OCI-LY1 (cell line): Measurements from ENCODE around the gene NKAIN4.

Experiments used
- H2AFZ ChIP-seq: fragments of 200-600 bp; sonication (generic), shearing (Covaris generic); 2 replicates; pipeline ENCODE4 v1.6.0; 2014; ENCODE audit warnings: antibody characterized with exemption, mild to moderate bottlenecking, low read length
- H3F3A ChIP-seq: fragments of 200-600 bp; sonication (generic), shearing (Covaris generic); 2 replicates; pipeline ENCODE4 v1.6.0; 2014; ENCODE audit warnings: mild to moderate bottlenecking, antibody characterized with exemption, low read length, moderate library complexity; ENCODE audit not compliant: insufficient read depth
- H3K27ac ChIP-seq: fragments of 200-600 bp; sonication (generic); 2 replicates; pipeline ENCODE4 v1.5.1; 2014; ENCODE audit warnings: low read length, mixed run types, mild to moderate bottlenecking, low read depth; ENCODE audit not compliant: poor library complexity, severe bottlenecking
- H3K27me3 ChIP-seq: fragments of 200-600 bp; sonication (generic); 2 replicates; pipeline ENCODE4 v1.6.0; 2014; ENCODE audit warnings: antibody characterized with exemption, mild to moderate bottlenecking, low read length, moderate library complexity; ENCODE audit not compliant: insufficient read depth
- H3K36me3 ChIP-seq: fragments of 200-600 bp; sonication (generic); 2 replicates; pipeline ENCODE4 v1.6.1; 2014; ENCODE audit warnings: mild to moderate bottlenecking, antibody characterized with exemption, low read length, moderate library complexity, mixed read lengths; ENCODE audit not compliant: insufficient read depth
- H3K4me1 ChIP-seq: fragments of 200-600 bp; sonication (generic); 2 replicates; pipeline ENCODE4 v1.5.1; 2014; ENCODE audit warnings: mild to moderate bottlenecking, low read length, moderate library complexity; ENCODE audit not compliant: insufficient read depth, severe bottlenecking
- H3K4me2 ChIP-seq: fragments of 200-600 bp; sonication (generic), shearing (Covaris generic); 2 replicates; pipeline ENCODE4 v1.6.1; 2014; ENCODE audit warnings: low read length
- H3K4me3 ChIP-seq: fragments of 200-600 bp; sonication (generic); 2 replicates; pipeline ENCODE4 v1.5.1; 2014; ENCODE audit warnings: low read length, low read depth, mild to moderate bottlenecking, mixed read lengths; ENCODE audit not compliant: poor library complexity, severe bottlenecking
- H3K79me2 ChIP-seq: fragments of 200-600 bp; shearing (Covaris generic); 2 replicates; pipeline ENCODE4 v1.6.1; 2016; ENCODE audit warnings: mixed run types, low read length, mixed read lengths; ENCODE audit not compliant: insufficient read depth
- H3K9ac ChIP-seq: fragments of 200-600 bp; sonication (generic), shearing (Covaris generic); 2 replicates; pipeline ENCODE4 v1.6.1; 2014; ENCODE audit warnings: mild to moderate bottlenecking, low read length, mixed read lengths
- H3K9me2 ChIP-seq: fragments of 200-600 bp; sonication (generic), shearing (Covaris generic); 2 replicates; pipeline ENCODE4 v1.6.1; 2014; ENCODE audit warnings: low read depth, mild to moderate bottlenecking, low read length, mixed read lengths
- H3K9me3 ChIP-seq: fragments of 200-600 bp; shearing (Covaris generic); 2 replicates; pipeline ENCODE4 v1.6.1; 2014; ENCODE audit warnings: low read length, mixed read lengths
- H4K20me1 ChIP-seq: fragments of 200-600 bp; sonication (generic), shearing (Covaris generic); 2 replicates; pipeline ENCODE4 v1.6.0; 2016; ENCODE audit warnings: mild to moderate bottlenecking, low read length; ENCODE audit not compliant: insufficient read depth
- EZH2 ChIP-seq: fragments of 200-600 bp; sonication (generic), shearing (Covaris generic); IDR thresholded peaks from 2 replicates; pipeline ENCODE4 v1.8.0; 2017; ENCODE audit warnings: borderline replicate concordance, mixed run types, mild to moderate bottlenecking, antibody characterized with exemption, low read length, moderate library complexity, mixed read lengths
- TF ChIP-seq, protein P1 (sequence below): fragments of 200-600 bp; sonication (generic), shearing (Covaris generic); IDR thresholded peaks from 2 replicates; pipeline ENCODE4 v1.5.1; 2017; ENCODE audit warnings: mild to moderate bottlenecking, antibody characterized with exemption, low read length, moderate library complexity, mixed read lengths

Gene NKAIN4

DNA sequence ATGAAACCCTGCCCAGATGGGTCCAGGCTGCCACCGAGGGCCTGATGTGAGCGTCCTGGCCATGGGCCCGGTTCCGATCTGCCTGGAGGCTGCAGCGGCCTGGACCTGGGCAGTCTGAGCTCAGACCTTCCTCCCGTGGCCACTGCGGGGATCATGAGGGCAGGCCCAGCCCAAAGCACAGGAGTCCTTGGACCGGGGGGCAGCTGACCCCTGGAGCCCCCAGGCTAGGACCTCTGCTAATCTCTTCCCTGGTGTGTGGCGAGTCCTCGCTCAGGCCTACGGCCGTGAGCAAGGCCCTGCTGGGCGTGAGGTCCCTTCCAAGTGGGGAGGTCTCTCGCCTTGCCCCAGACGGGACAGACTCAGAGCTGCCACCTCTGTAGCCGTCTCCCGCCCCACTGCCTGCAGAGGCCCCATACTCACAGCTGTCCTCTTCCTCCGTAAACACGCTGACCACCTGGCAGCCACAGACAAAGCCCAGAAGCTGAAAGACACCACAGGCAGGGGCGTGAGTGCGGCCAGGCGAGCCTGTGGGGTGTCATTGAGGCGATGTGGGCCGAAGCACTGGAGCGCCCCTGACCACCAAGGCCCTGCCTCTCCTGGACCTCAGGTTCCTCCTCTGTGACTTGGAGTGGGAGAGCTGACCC, 10.5 kb downstream of the NKAIN4 start:
- Histone ChIP-seq H3K4me1 (no peaks in the 10 kb centered on the region), H3K79me2 (no peaks in the 10 kb centered on the region), H3K9ac (no peak overlapping the region), H3K27me3 (peaks cover 4% of the 10 kb centered on the region; the same call in 1 of the 2 replicates), H4K20me1 (no peaks in the 10 kb centered on the region), H3K27ac (no peak overlapping the region), H3F3A (no peaks in the 10 kb centered on the region), H2AFZ (no peak overlapping the region), H3K9me2 (no peaks in the 10 kb centered on the region), H3K4me2 (no peak overlapping the region), H3K4me3 (no peak overlapping the region), H3K36me3 (no peaks in the 10 kb centered on the region), H3K9me3 (no peaks in the 10 kb centered on the region)
- no peak for TF ChIP-seq EZH2
- TF ChIP-seq, protein P1, sequence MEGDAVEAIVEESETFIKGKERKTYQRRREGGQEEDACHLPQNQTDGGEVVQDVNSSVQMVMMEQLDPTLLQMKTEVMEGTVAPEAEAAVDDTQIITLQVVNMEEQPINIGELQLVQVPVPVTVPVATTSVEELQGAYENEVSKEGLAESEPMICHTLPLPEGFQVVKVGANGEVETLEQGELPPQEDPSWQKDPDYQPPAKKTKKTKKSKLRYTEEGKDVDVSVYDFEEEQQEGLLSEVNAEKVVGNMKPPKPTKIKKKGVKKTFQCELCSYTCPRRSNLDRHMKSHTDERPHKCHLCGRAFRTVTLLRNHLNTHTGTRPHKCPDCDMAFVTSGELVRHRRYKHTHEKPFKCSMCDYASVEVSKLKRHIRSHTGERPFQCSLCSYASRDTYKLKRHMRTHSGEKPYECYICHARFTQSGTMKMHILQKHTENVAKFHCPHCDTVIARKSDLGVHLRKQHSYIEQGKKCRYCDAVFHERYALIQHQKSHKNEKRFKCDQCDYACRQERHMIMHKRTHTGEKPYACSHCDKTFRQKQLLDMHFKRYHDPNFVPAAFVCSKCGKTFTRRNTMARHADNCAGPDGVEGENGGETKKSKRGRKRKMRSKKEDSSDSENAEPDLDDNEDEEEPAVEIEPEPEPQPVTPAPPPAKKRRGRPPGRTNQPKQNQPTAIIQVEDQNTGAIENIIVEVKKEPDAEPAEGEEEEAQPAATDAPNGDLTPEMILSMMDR = no peak

- no peaks in the 10 kb centered on the region for H3K9me2 ChIP-seq
- no peaks in the 10 kb centered on the region for H3K9me3 ChIP-seq
- H2AFZ ChIP-seq = no peak overlapping the region
- H3K27me3 ChIP-seq = peaks cover 4% of the 10 kb centered on the region; the same call in 1 of the 2 replicates
- H3K9ac ChIP-seq = no peak overlapping the region
- no peak overlapping the region for H3K4me2 ChIP-seq
- TF ChIP-seq, protein P1 = no peak
- TF ChIP-seq EZH2 = no peak
- H3K4me3 ChIP-seq = no peak overlapping the region
- H3F3A ChIP-seq = no peaks in the 10 kb centered on the region
- H3K79me2 ChIP-seq = no peaks in the 10 kb centered on the region
- no peaks in the 10 kb centered on the region for H4K20me1 ChIP-seq
- no peaks in the 10 kb centered on the region for H3K4me1 ChIP-seq
- H3K36me3 ChIP-seq = no peaks in the 10 kb centered on the region
- no peak overlapping the region for H3K27ac ChIP-seq
Measured at GRCh38 chr20:63242736-63243135, 11.5 kb downstream of the NKAIN4 start.

DNA sequence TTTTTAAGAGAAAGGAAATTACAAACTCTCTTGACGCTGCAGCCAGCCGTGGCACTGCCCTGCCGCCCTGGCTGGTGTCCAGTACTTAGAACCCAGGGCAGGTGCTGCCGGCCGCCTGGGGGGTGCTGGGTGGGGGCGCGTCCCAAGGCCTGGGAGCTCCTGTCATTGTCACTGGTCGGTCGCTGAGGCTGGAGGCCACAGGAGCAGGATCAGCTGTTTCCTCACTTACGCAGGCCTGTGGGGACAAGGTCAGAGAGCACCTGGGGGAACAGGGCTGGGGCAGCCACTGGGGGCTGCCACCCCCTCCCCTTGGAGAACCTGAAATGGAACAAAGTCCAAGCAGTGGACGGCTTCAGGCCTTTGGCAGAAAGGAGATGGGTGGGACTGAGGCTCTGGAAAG, 13.0 kb downstream of the NKAIN4 start:
- no peaks in the 10 kb centered on the region for H4K20me1 ChIP-seq
- TF ChIP-seq, protein P1 = no peak
- TF ChIP-seq EZH2 = no peak
- no peaks in the 10 kb centered on the region for H3K4me1 ChIP-seq
- H3K4me3 ChIP-seq = no peak overlapping the region
- H2AFZ ChIP-seq = no peak overlapping the region
- H3K79me2 ChIP-seq = no peaks in the 10 kb centered on the region
- no peak overlapping the region for H3K9ac ChIP-seq
- H3F3A ChIP-seq = no peaks in the 10 kb centered on the region
- no peaks in the 10 kb centered on the region for H3K9me2 ChIP-seq
- H3K27me3 ChIP-seq = no peaks in the 10 kb centered on the region; the same call in 1 of the 2 replicates
- no peaks in the 10 kb centered on the region for H3K9me3 ChIP-seq
- H3K4me2 ChIP-seq = no peak overlapping the region
- H3K27ac ChIP-seq = no peak overlapping the region
- no peaks in the 10 kb centered on the region for H3K36me3 ChIP-seq
